Measurements from ENCODE around the gene PFDN6. TPM values are rescaled to one million over a fixed set of nuclear protein-coding genes. Genes with fewer than 3 reads are reported as not detected.
"Not testable (repeated sequence)": the region's sequence is repeated elsewhere in the genome, so short reads cannot be mapped to it uniquely, and the experiment has no call there.

The PFDN6 gene
- total and polyA plus RNA-seq, 2 experiments from 2014 or later: 35.1 to 72.8 TPM

- Histone ChIP-seq H3K9me3 (ENCODE audit: low read depth) (no peaks in the 10 kb centered on the region), H3K4me3 (no peak overlapping the region), H3K4me1 (ENCODE audit: low read depth) (no peaks in the 10 kb centered on the region), H3K36me3 (no peaks in the 10 kb centered on the region), H3K27me3 (no peaks in the 10 kb centered on the region), H3K27ac (no peak overlapping the region)
- no peak for TF ChIP-seq CTCF (IDR thresholded peaks at IDR 0.05; ENCODE audit: low read depth, low read length)
- no peak for DNase-seq (ENCODE audit: low read depth in 1 of 2, low spot score in 1 of 2)
These were observed 34.8 kb upstream of the PFDN6 start for GRCh38 chr6:33254591-33254990.

DNA sequence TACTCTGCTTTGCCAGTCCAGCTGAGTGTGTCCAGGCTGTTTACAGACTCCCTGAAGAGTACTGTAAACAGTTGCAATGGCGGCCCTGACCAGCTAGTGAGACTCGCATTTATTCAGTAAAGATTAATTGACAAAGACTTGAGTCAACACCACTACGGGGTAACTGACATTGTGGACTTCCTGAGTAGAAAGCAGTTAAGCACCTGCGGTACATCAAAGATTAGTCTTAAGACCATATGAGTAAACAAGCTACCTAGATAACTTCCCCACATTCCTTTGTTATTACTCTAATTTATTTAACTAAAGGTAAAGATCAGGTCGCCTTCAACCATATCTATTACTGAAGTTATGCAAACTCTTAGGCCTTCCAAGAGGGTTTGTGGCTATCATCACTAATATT, 30.4 kb upstream of the PFDN6 start:
- no peak for TF ChIP-seq CTCF (IDR thresholded peaks at IDR 0.05; ENCODE audit: low read depth, low read length)
- Histone ChIP-seq H3K4me1 (ENCODE audit: low read depth) (no peaks in the 10 kb centered on the region), H3K36me3 (peaks cover 12% of the 10 kb centered on the region), H3K27me3 (no peaks in the 10 kb centered on the region), H3K27ac (no peak overlapping the region), H3K9me3 (ENCODE audit: low read depth) (no peaks in the 10 kb centered on the region), H3K4me3 (no peak overlapping the region)
- DNase-seq (ENCODE audit: low read depth in 1 of 2, low spot score in 1 of 2): no peak

GRCh38 chr6:33262490-33262889, 26.9 kb upstream of the PFDN6 start:
- H3K4me3 ChIP-seq; H3K27ac ChIP-seq; H3K27me3 ChIP-seq; DNase-seq (ENCODE audit: low read depth in 1 of 2, low spot score in 1 of 2); H3K9me3 ChIP-seq (ENCODE audit: low read depth); H3K4me1 ChIP-seq (ENCODE audit: low read depth): not testable (repeated sequence)
- H3K36me3 ChIP-seq: peaks cover 31% of the 10 kb centered on the region

DNA sequence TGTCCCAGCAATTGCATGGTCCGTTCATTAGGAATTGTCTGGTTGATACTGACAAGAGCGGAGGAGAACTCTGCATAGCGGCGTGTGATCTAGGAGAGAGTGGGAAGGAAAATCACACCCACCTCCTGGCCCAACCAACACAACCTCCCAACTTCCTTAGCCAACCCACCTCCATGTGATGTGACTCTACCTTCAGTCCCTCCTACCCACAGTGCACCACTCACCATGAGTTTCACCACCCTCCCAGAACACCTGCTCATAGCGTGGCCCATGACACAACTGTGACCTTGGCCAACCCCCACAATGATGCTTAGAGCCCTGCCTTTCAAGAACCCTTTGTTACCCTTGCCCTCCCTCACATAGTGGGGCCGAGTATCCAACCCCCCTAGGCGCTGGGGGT, 25.4 kb upstream of the PFDN6 start:
- Histone ChIP-seq H3K4me1 (ENCODE audit: low read depth) (no peaks in the 10 kb centered on the region), H3K27me3 (no peaks in the 10 kb centered on the region), H3K27ac (no peak overlapping the region), H3K36me3 (peaks cover 44% of the 10 kb centered on the region), H3K4me3 (no peak overlapping the region), H3K9me3 (ENCODE audit: low read depth) (no peaks in the 10 kb centered on the region)
- TF ChIP-seq CTCF (IDR thresholded peaks at IDR 0.05; ENCODE audit: low read depth, low read length): no peak
- no peak for DNase-seq (ENCODE audit: low read depth in 1 of 2, low spot score in 1 of 2)

DNA sequence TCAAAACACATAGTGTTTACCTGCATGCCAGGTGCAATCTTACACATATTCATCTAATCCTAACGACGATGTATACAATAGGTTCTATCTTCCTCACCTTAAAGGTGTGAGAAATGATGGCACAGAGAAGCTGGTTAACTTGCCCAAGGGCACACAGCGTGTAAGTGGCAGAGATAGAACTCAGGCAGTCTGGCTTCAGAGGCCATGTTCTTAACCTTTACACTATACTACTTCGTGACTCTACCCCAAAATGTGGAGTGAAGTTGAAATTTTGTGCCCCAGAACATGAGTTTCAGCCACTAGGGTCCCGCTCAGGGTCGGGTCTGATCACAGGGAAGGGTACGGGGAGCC, 18.3 kb upstream of the PFDN6 start:
- peak overlapping the region; percentile 99 for H3K27ac ChIP-seq
- DNase-seq (ENCODE audit: low read depth in 1 of 2, low spot score in 1 of 2): no peak
- no peaks in the 10 kb centered on the region for H3K9me3 ChIP-seq (ENCODE audit: low read depth)
- H3K4me3 ChIP-seq: peak overlapping the region; percentile 84
- no peaks in the 10 kb centered on the region for H3K27me3 ChIP-seq
- peaks cover 51% of the 10 kb centered on the region for H3K36me3 ChIP-seq
- TF ChIP-seq CTCF (IDR thresholded peaks at IDR 0.05; ENCODE audit: low read depth, low read length): no peak
- H3K4me1 ChIP-seq (ENCODE audit: low read depth): peaks cover 10% of the 10 kb centered on the region

DNA sequence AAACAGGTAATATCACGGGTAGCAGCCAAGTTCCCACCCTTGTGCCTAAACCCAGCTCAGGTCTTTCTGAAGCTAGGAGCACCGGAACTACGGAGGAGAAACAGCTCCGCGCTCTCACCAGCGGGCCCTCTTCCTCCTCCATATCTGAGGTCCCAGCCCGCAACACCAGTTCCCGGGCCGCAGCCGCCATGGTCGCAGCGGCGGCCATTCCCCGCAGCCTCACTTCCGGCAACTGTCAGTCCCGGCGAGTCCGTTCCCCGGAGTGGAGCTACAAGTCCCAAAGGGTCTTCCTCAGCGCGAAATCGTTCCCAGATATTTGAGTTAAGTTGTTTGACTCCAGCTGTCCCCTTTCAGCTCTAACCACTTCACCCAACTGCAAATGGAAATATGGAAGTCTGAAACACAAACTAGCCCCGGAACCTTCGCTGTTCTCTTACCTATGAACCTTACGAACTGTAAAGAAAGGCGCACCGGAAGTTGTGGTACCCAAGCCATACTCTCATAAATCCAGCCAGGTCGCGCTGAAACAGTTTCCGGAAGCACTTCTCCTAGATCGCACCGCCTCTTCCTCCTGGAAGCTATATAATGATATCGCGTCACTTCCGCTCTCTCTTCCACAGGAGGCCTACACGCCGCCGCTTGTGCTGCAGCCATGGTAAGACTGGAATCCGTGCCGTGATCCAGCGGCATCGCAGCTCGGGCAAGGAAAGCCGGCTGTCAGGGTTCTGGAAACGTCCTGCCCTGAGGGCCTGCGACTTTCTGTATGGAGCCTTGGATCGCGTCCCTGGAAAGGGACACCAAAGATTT, 17.7 kb upstream of the PFDN6 start, which contains the start of the genes RPS18 and VPS52:
Gene RPS18 (plus strand): TSS at position 608 of the 807 bp plus-strand sequence. CDS start 45 bp downstream, at position 653.
Gene VPS52 (minus strand): TSS at position 409 of the 807 bp plus-strand sequence. CDS start 201 bp downstream, at position 208.
- peak within 1 kb of the TSS; percentile 84 for H3K4me3 ChIP-seq
- no peak for TF ChIP-seq CTCF (IDR thresholded peaks at IDR 0.05; ENCODE audit: low read depth, low read length)
- H3K9me3 ChIP-seq (ENCODE audit: low read depth): no peaks in the 10 kb centered on the region
- peaks cover 10% of the 10 kb centered on the region for H3K4me1 ChIP-seq (ENCODE audit: low read depth)
- peaks cover 49% of the 10 kb centered on the region for H3K36me3 ChIP-seq
- H3K27ac ChIP-seq: peak within 1 kb of the TSS; percentile 99
- no peaks in the 10 kb centered on the region for H3K27me3 ChIP-seq
- DNase-seq (ENCODE audit: low read depth in 1 of 2, low spot score in 1 of 2): peak; percentile 100

Data from cardiac muscle cell (in vitro differentiated cells and primary cell).